SK-N-SH (cell line): ENCODE measurements around the gene THSD7A.

Experiments used
- CHD2 ChIP-seq: fragments of 150-350 bp; IDR thresholded peaks from 2 replicates; pipeline ENCODE4 v1.6.1; 2018; ENCODE audit warnings: low read length; ENCODE audit not compliant: partially characterized antibody
- ELF1 ChIP-seq: IDR thresholded peaks from 2 replicates; pipeline ENCODE4 v1.4.0; 2012
- EP300 ChIP-seq, 2 experiments: IDR thresholded peaks; 2 replicates each; pipeline versions ENCODE4 v1.4.0 to v1.6.1; 2012; ENCODE audit warnings: borderline replicate concordance in 1 of 2, low read depth in 1 of 2, low read length in 1 of 2
- EZH2phosphoT487 ChIP-seq: fragments of 200-600 bp; sonication (generic); IDR thresholded peaks from 2 replicates; pipeline ENCODE4 v1.6.1; 2017; ENCODE audit warnings: low read depth, mixed run types, mild to moderate bottlenecking, antibody characterized with exemption, moderate library complexity, borderline replicate concordance
- POLR2AphosphoS5 ChIP-seq: IDR thresholded peaks from 2 replicates; pipeline ENCODE4 v1.6.1; 2012; ENCODE audit warnings: low read depth, low read length
- REST ChIP-seq: IDR thresholded peaks from 2 replicates; pipeline ENCODE4 v1.6.1; 2012; ENCODE audit warnings: mild to moderate bottlenecking, low read depth, low read length, moderate library complexity
- SIN3A ChIP-seq: IDR thresholded peaks from 2 replicates; pipeline ENCODE4 v1.6.1; 2012; ENCODE audit warnings: low read depth, mild to moderate bottlenecking, low read length, moderate library complexity, borderline replicate concordance
- SMC3 ChIP-seq: IDR thresholded peaks from 2 replicates; pipeline ENCODE4 v1.6.1; 2012; ENCODE audit warnings: low read depth, low read length, improper control_type of control experiment
- TAF1 ChIP-seq: IDR thresholded peaks from 2 replicates; pipeline ENCODE4 v1.6.1; 2012; ENCODE audit warnings: low read depth, mild to moderate bottlenecking, low read length, moderate library complexity, borderline replicate concordance
- TCF12 ChIP-seq: IDR thresholded peaks from 2 replicates; pipeline ENCODE4 v1.4.0; 2012
- TF ChIP-seq, protein P1 (sequence below): fragments of 200-600 bp; sonication (generic); IDR thresholded peaks from 2 replicates; pipeline ENCODE4 v1.6.1; 2017; ENCODE audit warnings: antibody characterized with exemption, mild to moderate bottlenecking, moderate library complexity
- TF ChIP-seq, protein P2 (sequence below): IDR thresholded peaks from 2 replicates; pipeline ENCODE4 v1.4.0; 2012; ENCODE audit warnings: low read depth

DNA sequence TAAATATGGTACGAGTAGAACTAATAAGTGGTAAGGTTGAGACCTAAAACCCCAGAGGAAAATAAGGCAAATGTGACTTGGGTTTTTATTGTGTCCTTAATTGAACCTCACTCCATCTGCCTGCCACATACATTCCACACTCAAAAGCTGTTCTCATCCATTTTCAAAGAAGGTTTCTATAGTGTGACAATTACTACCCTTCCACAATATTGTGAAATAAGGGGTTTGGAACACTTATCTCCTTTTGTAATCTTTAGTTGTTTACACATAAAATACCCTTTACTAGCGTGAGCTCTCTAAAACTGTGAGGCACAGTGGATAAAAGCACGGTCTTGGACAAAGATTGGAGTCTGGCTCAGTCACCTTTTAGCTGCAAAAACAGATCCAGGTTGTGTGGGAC lies 166.6 kb downstream of the THSD7A start:
- TF ChIP-seq CHD2 = no peak
- TF ChIP-seq, protein P1, sequence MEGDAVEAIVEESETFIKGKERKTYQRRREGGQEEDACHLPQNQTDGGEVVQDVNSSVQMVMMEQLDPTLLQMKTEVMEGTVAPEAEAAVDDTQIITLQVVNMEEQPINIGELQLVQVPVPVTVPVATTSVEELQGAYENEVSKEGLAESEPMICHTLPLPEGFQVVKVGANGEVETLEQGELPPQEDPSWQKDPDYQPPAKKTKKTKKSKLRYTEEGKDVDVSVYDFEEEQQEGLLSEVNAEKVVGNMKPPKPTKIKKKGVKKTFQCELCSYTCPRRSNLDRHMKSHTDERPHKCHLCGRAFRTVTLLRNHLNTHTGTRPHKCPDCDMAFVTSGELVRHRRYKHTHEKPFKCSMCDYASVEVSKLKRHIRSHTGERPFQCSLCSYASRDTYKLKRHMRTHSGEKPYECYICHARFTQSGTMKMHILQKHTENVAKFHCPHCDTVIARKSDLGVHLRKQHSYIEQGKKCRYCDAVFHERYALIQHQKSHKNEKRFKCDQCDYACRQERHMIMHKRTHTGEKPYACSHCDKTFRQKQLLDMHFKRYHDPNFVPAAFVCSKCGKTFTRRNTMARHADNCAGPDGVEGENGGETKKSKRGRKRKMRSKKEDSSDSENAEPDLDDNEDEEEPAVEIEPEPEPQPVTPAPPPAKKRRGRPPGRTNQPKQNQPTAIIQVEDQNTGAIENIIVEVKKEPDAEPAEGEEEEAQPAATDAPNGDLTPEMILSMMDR = no peak
- TF ChIP-seq ELF1 = no peak
- TF ChIP-seq EZH2phosphoT487 = no peak
- no peak for TF ChIP-seq TAF1
- TF ChIP-seq REST = no peak
- TF ChIP-seq POLR2AphosphoS5 = no peak
- TF ChIP-seq EP300 (IDR thresholded peaks at IDR 0.05; ENCODE audit: borderline replicate concordance in 1 of 2, low read depth in 1 of 2, low read length in 1 of 2) = no peak
- TF ChIP-seq, protein P2, sequence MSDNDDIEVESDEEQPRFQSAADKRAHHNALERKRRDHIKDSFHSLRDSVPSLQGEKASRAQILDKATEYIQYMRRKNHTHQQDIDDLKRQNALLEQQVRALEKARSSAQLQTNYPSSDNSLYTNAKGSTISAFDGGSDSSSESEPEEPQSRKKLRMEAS = no peak
- TF ChIP-seq SMC3 = no peak
- TF ChIP-seq SIN3A = no peak
- TF ChIP-seq TCF12 = no peak
